Prostate gland (tissue), 2 donors: ENCODE results near the gene BCR. TPM values are rescaled to one million over a fixed set of nuclear protein-coding genes. Genes with fewer than 3 reads are reported as not detected.

Source experiments
- DNase-seq: peaks from one replicate; pipeline ENCODE4 v3.0.0-alpha.2; 2019; ENCODE audit warnings: low spot score
- H3K27ac ChIP-seq, 2 donors: fragments of 200-600 bp; sonication (generic); 2 replicates each; pipeline ENCODE4 v1.5.1; 2017 to 2019
- H3K27me3 ChIP-seq: fragments of 200-600 bp; sonication (generic); replicated peaks from 2 replicates; pipeline ENCODE4 v1.5.1; 2019; ENCODE audit not compliant: insufficient read depth
- H3K36me3 ChIP-seq, 2 donors: fragments of 200-600 bp; sonication (generic); 1 replicate in 1 of 2; 2 replicates in 1 of 2; pipeline versions ENCODE4 v1.5.1 to v1.8.1; 2017 to 2019
- H3K4me1 ChIP-seq: fragments of 200-600 bp; sonication (generic); replicated peaks from 2 replicates; pipeline ENCODE4 v1.5.1; 2019
- H3K4me3 ChIP-seq, 2 donors: fragments of 200-600 bp; sonication (generic); 2 replicates each; pipeline ENCODE4 v1.5.1; 2017 to 2019
- H3K9me3 ChIP-seq: fragments of 200-600 bp; sonication (generic); 2 replicates; pipeline ENCODE4 v1.5.1; 2017
- POLR2A ChIP-seq: fragments of 450-650 bp; IDR thresholded peaks from one replicate; pipeline ENCODE4 v1.6.1; 2016; ENCODE audit warnings: antibody characterized with exemption, mild to moderate bottlenecking
- POLR2AphosphoS5 ChIP-seq: sonication (generic); formaldehyde crosslinking; IDR thresholded peaks from one replicate; pipeline ENCODE4 v1.6.1; 2017; ENCODE audit warnings: antibody characterized with exemption
- WGBS: methylation state at CpG from one replicate; pipeline ENCODE4 v1.1.5; 2018; 5-methylcytosine and 5-hydroxymethylcytosine counted together
- intact Hi-C: fragments of 100-400 bp; cut with DNase I; formaldehyde crosslinking; loops from one replicate; pipeline ENCODE4 v1.14.2; 2022
- total RNA-seq, 2 donors: library from RNA; depleted of rRNA; stranded (reverse); fragments of >200 nt; gene quantifications; one replicate each; pipeline ENCODE4 v1.1.0, GENCODE V29; 2016
- TF ChIP-seq, protein P1 (sequence below), 4 experiments: fragments of 200-600 bp in 2 of 4; fragments of 450-650 bp in 2 of 4; sonication (generic) in 2 of 4; IDR thresholded peaks; 1 replicate in 3 of 4; 2 replicates in 1 of 4; pipeline ENCODE4 v1.5.1; 2016 to 2019; ENCODE audit warnings: antibody characterized with exemption in 4 of 4, mild to moderate bottlenecking in 2 of 4, moderate library complexity in 2 of 4

Gene BCR
- total RNA-seq, 2 donors from 2014 or later: 32.7 to 88.8 TPM

DNA sequence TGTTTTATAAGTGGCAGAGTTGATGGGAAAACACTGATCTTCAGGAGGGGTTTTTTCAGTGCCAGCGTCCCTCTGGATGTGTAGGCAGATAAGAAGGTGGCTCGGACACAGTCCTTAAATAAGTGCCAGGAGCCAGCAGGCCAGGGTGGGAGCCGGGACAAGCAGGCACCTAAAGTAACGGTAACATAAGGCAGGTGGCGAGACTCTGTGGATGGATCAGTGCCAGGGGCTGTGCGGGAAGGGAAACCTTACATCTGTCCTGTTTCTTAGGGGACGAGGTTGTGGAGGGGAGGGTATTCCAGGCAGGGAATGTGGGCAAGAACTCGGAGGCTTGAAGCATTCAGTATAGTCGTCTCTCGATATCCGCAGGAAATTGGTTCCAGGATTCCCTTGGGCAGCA lies 15.9 kb downstream of the BCR start:
- TF ChIP-seq POLR2A: no peak
- Histone ChIP-seq H3K4me3 (no peak overlapping the region), H3K9me3 (no peaks in the 10 kb centered on the region), H3K36me3 (no peaks in the 10 kb centered on the region), H3K27ac (no peak overlapping the region), H3K4me1 (no peaks in the 10 kb centered on the region), H3K27me3 (no peaks in the 10 kb centered on the region)
- no peak for DNase-seq
- intact Hi-C loops: no loop called here
- WGBS: 70% methylated on average over 11 of the region's 11 CpGs

DNA sequence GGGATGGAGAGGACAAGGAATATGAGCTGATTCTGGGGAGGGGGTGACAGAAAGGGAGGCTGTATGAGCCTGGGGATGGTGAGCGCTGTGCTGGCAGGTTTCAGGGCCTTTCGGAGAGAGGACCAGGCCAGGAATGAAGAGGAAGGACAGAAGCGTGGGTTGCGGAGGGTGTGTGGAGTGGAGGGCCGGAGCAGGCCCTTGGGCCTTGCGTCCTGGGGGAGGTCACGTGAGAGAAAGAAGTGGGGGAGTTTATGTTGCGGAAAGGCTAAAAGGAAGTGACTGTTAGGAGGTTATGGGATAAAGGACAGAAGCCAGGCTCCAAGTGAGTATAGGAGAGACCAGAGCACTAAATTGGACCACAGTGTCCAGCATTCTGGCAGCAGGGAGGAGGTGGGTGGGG lies 17.5 kb downstream of the BCR start:
- TF ChIP-seq POLR2AphosphoS5 (no peak), POLR2A (no peak)
- TF ChIP-seq, protein P1, sequence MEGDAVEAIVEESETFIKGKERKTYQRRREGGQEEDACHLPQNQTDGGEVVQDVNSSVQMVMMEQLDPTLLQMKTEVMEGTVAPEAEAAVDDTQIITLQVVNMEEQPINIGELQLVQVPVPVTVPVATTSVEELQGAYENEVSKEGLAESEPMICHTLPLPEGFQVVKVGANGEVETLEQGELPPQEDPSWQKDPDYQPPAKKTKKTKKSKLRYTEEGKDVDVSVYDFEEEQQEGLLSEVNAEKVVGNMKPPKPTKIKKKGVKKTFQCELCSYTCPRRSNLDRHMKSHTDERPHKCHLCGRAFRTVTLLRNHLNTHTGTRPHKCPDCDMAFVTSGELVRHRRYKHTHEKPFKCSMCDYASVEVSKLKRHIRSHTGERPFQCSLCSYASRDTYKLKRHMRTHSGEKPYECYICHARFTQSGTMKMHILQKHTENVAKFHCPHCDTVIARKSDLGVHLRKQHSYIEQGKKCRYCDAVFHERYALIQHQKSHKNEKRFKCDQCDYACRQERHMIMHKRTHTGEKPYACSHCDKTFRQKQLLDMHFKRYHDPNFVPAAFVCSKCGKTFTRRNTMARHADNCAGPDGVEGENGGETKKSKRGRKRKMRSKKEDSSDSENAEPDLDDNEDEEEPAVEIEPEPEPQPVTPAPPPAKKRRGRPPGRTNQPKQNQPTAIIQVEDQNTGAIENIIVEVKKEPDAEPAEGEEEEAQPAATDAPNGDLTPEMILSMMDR (IDR thresholded peaks at IDR 0.05): no peak
- Histone ChIP-seq H3K4me1 (no peaks in the 10 kb centered on the region), H3K4me3 (no peak overlapping the region), H3K36me3 (no peaks in the 10 kb centered on the region), H3K27ac (no peak overlapping the region), H3K27me3 (no peaks in the 10 kb centered on the region), H3K9me3 (no peaks in the 10 kb centered on the region)
- WGBS: 95% methylated on average over 8 of the region's 8 CpGs
- no peak for DNase-seq
- intact Hi-C loops: no loop called here

DNA sequence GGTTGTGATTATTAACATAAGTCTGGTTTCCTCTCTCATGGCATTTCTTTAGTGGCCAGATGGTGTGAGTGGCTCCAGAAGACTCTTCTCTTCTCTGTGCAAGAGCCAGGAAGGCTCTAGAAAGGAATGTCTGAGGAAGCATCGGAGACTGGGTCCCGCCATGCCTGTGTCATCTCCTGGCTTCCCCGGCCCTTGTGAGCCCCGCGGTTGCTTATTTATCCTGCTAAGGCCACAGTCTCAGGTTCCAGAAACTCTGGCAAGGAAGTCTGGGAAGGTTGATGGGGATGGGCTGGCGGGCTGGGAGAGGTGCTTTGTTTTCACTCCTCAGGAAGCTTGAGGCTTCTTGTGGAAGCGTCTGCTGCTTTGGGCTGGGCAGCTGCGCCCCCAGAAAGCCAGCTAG lies 18.9 kb downstream of the BCR start:
- Histone ChIP-seq H3K9me3 (no peaks in the 10 kb centered on the region), H3K4me1 (no peaks in the 10 kb centered on the region), H3K27ac (no peak overlapping the region), H3K4me3 (no peak overlapping the region), H3K27me3 (no peaks in the 10 kb centered on the region), H3K36me3 (no peaks in the 10 kb centered on the region)
- intact Hi-C loops: no loop called here
- DNase-seq: no peak
- WGBS: 63% methylated on average over 8 of the region's 8 CpGs
- TF ChIP-seq POLR2AphosphoS5: no peak

DNA sequence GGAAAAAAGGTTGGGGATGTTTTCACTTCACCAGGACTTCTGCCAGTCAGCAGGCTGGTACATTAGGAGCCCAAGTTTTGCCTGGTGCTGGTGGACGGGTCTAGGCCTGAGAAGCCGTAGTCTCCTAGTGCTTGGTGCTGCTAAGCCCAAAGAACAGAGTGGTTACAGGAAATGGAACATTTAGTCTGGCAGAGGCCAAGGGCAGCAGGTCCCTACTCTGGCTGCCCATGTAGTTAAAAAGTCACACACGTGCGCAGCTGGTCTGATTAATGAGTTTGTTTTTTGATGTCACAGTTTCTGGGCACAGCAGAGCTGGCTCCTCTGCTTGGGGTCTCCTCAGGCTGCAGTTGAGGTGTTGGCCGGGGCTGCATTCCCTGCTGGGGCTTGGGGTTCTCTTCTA lies 20.6 kb downstream of the BCR start:
- WGBS: 60% methylated on average over 5 of the region's 5 CpGs
- H3K27me3 ChIP-seq: no peaks in the 10 kb centered on the region
- H3K4me3 ChIP-seq: no peak overlapping the region
- peaks cover 3% of the 10 kb centered on the region for H3K4me1 ChIP-seq
- no peak for TF ChIP-seq POLR2A
- no peak for TF ChIP-seq POLR2AphosphoS5
- TF ChIP-seq, protein P1 (IDR thresholded peaks at IDR 0.05): no peak
- DNase-seq: no peak
- H3K36me3 ChIP-seq: no peaks in the 10 kb centered on the region
- H3K27ac ChIP-seq: no peak overlapping the region
- no peaks in the 10 kb centered on the region for H3K9me3 ChIP-seq
- intact Hi-C loops: no loop called here

DNA sequence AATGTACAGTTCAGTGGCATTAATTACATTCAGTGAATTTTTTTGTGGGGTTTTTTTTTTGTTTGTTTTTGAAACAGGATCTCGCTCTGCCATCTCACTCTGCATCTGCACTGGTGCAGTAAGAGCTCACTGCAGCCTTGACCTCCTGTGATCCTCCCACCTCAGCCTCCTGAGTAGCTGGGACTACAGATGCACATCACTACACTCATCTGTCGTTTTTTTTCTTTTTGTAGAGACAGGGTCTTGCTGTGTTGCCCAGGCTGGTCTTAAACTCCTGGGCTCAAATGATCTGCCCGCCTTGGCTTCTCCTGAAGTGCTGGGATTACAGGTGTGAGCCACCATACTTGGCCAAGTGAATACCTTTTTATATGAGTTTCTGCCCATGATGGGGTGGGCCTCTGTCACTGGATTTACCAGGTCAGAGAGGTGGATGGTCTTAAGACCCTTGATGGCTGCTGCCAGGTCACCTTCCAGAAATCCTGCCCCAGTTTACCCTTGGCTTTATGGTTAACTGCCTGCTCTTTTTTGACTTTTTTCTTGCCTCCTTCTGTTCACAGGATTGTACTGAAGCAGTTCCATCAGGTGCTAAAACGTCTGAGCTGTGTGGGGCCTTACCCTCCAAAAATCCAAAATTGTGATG lies 22.6 kb downstream of the BCR start:
- Histone ChIP-seq H3K27ac (peak overlapping the region in 1 of 2 donors; percentile 53), H3K27me3 (no peaks in the 10 kb centered on the region), H3K4me3 (no peak overlapping the region), H3K4me1 (peaks cover 3% of the 10 kb centered on the region), H3K9me3 (no peaks in the 10 kb centered on the region), H3K36me3 (no peaks in the 10 kb centered on the region)
- no peak for TF ChIP-seq POLR2AphosphoS5
- TF ChIP-seq, protein P1 (IDR thresholded peaks at IDR 0.05): no peak
- no peak for TF ChIP-seq POLR2A
- no peak for DNase-seq
- intact Hi-C loops: no loop called here
- 86% methylated on average over 4 of the region's 4 CpGs for WGBS

DNA sequence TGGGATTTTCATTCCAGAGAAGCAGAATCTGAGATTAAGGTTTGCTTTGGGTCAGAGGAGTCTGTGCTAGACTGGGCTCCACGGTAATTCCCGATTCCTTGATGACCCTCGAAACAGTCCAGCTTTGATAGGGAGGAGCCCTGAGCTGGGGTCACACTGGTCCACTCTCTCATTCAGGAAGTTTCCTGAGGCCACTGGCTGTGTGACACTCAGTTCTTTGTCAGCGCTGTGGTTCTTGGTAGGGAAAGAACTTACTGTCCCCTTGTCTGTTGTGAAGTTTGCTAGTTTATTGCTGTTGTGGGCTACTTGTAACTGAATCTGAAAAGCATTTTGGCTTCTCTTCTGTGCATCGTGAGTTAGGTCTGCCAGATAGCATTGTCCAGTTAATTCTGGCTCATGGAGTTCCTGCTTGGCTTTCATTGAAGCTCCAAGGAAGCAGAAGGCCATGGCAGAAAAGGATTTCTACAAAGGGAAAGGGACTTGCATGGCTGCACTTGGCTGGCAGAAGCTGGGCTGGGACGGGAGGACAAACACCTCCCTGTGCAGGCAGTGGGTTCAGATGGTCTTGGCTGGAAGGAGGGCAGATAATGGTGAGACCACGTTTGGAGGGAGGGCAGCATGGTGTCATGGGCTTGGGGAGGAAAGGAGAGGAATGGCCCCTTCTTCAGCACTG lies 23.3 kb downstream of the BCR start:
- H3K36me3 ChIP-seq: no peaks in the 10 kb centered on the region
- intact Hi-C loops: no loop called here
- H3K4me1 ChIP-seq: peaks cover 3% of the 10 kb centered on the region
- TF ChIP-seq POLR2A: no peak
- TF ChIP-seq, protein P1 (IDR thresholded peaks at IDR 0.05): no peak
- TF ChIP-seq POLR2AphosphoS5: peak; percentile 13
- H3K27ac ChIP-seq: peak overlapping the region in 1 of 2 donors; percentile 53
- no peaks in the 10 kb centered on the region for H3K27me3 ChIP-seq
- H3K9me3 ChIP-seq: no peaks in the 10 kb centered on the region
- no peak for DNase-seq
- 47% methylated on average over 7 of the region's 7 CpGs for WGBS
- no peak overlapping the region for H3K4me3 ChIP-seq
